DMS153 treated with DMSO at 0.1 percent for 48 hours (cell line): ENCODE measurements around the gene APOLD1.
"Not testable (repeated sequence)": the region's sequence is repeated elsewhere in the genome, so short reads cannot be mapped to it uniquely, and the experiment has no call there.

Experiments
- DNase-seq: peaks from one replicate; lab custom pipeline; 2025; ENCODE audit not compliant: unreplicated experiment; lab: John Stamatoyannopoulos, UW

APOLD1 gene

DNA sequence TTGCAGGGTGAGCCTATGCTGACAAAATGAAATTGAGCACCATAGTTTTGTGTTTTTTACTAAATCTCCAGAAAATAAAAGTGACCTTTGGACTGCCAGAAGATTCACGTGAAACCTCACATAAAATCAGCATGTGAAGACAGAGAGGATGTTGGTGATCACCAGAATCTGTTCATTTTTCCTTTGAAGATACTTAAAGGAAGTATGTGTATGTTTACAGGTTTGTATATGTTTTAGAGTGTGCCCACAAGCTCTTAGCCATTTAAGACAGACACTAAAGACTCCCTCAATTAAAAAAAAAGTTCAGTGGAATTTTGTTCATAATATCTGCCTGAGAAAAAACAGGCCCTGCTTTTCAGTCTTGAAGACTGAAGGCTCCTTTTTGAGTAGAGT, 53.5 kb downstream of the APOLD1 start:
- DNase-seq: no peak

DNA sequence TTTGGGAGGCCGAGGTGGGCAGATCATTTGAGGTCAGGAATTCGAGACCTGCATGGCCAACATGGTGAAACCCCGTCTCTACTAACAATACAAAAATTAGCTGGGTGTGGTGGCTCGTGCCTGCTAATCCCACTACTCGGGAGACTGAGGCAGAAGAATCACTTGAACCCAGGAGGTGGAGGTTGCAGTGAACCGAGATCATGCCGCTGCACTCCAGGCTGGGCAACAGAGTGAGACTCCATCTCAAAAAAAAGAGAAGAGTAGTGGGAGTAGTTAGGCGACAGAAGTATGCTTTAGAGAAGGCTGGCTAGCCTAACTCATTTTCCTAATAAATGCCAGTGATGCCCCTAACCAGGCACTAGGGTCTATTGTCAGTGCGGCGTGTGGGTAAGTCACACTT, 54.0 kb downstream of the APOLD1 start:
- not testable (repeated sequence) for DNase-seq

DNA sequence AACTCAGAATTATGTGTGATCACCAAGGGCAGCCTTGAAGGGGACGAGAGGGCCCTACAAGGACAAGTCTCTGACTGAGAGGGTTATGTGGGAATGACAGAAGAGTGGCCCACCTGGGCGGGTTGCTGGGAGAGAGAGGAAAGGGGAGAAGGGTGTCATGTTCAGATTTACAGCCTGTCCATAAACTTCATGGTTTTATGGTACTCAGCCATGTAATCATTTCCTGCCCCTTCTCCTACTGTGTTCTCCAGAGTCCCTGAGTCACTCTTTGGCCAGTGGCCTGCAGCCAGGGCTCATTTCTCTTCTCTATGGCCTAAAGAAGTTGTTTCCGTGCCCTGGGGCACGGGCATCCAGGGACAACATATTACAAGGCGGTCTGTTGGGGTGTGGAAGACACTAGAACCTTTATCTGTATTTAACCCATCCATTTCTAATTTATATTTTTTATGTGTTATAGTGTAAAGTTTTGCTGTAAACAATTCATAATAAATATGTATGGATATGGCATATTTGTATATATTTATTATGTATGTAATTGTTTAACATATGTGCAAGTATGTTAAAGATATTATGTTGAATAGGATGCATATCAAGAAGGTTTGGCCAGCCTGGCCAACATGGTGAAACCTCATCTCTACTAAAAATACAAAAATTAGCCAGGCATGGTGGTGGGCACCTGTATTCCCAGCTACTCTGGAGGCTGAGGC, 54.6 kb downstream of the APOLD1 start:
- no peak for DNase-seq

DNA sequence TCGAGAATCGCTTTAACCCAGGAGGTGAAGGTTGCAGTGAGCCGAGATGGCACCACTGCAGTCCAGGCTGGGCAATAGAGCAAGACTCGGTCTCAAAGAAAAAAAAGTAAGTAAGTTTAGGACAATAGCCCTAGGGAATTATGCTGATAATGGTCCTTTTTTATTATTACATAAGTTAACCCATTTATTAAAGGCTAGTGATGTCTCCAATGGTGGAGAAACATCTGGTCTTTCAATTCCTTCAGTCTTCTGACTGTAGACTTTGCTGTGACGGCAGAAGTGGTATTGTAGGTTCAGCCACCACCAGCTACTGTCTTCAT, 55.1 kb downstream of the APOLD1 start:
- DNase-seq: no peak
